Measurements from ENCODE around the gene ALG9.

DNA sequence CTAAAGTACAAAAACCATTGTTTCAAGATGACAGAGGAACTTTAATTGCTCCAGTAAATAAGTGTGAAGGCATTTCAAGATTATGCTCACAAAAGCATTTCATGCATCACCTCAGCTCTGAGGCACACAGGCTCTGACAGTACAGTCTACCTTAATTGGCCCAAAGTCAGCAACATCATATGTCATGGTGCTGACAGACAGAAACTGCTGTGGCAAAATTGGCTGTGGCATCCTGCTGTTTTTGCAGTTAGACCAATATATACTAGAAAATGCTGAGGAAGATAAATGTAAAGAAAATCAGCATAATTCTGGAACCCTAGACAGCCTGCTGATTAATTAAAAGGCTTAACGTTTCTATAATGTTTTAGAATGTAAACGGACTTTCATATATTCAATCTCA is 70.2 kb downstream of the ALG9 start:
- no peak for TF ChIP-seq EZH2 (IDR thresholded peaks at IDR 0.05; ENCODE audit: low read length, missing control alignments)
- TF ChIP-seq, protein P1, sequence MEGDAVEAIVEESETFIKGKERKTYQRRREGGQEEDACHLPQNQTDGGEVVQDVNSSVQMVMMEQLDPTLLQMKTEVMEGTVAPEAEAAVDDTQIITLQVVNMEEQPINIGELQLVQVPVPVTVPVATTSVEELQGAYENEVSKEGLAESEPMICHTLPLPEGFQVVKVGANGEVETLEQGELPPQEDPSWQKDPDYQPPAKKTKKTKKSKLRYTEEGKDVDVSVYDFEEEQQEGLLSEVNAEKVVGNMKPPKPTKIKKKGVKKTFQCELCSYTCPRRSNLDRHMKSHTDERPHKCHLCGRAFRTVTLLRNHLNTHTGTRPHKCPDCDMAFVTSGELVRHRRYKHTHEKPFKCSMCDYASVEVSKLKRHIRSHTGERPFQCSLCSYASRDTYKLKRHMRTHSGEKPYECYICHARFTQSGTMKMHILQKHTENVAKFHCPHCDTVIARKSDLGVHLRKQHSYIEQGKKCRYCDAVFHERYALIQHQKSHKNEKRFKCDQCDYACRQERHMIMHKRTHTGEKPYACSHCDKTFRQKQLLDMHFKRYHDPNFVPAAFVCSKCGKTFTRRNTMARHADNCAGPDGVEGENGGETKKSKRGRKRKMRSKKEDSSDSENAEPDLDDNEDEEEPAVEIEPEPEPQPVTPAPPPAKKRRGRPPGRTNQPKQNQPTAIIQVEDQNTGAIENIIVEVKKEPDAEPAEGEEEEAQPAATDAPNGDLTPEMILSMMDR (conservative IDR thresholded peaks at IDR 0.05 in 1 of 2, IDR thresholded peaks at IDR 0.05 in 1 of 2; ENCODE audit: low read depth in 1 of 2, low read length in 2 of 2): no peak
